NOMO-1 (cell line): ENCODE results near the gene GET4.
A peak's percentile ranks its signal among the peaks of the same experiment; 100 is the strongest.
"Not testable (repeated sequence)": the region's sequence is repeated elsewhere in the genome, so short reads cannot be mapped to it uniquely, and the experiment has no call there.

Source experiments
- DNase-seq, 2 experiments: peaks; one replicate each; lab custom pipeline; 2025; ENCODE audit not compliant: unreplicated experiment in 2 of 2; lab: John Stamatoyannopoulos, UW

The GET4 gene

DNA sequence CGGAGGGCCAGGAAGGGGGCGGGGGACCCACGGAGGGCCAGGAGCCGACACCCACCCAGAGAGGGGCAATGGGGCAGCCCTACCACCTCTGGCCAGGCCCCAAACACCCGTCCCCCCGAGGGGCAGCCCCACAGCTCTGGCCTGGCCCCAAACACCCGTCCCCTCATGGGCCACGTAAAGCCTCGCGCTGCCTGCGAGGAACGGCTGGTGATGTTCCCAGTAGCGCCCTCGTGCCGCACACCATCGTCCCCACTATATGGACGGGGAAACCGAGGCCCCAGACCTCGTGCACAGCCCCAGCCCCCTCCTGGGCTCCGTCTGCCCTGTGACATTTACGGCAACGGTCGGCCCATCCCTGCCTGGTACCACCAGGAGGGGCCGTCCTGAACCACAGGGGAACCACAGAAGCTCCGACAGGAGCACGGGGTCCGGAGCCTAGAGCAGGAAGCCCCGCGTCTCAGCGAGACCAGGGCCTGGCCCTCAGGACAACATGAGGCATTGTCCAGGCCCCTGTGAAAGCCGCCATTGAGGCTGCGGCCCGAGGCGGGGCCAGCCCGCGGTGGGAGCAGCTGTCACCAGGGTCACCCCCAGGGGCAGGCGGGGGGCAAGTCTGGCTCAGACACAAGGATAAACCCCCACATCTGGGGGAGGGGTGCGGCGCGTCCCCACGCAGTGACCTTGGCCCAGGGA lies 35.6 kb downstream of the GET4 start:
- no peak for DNase-seq

DNA sequence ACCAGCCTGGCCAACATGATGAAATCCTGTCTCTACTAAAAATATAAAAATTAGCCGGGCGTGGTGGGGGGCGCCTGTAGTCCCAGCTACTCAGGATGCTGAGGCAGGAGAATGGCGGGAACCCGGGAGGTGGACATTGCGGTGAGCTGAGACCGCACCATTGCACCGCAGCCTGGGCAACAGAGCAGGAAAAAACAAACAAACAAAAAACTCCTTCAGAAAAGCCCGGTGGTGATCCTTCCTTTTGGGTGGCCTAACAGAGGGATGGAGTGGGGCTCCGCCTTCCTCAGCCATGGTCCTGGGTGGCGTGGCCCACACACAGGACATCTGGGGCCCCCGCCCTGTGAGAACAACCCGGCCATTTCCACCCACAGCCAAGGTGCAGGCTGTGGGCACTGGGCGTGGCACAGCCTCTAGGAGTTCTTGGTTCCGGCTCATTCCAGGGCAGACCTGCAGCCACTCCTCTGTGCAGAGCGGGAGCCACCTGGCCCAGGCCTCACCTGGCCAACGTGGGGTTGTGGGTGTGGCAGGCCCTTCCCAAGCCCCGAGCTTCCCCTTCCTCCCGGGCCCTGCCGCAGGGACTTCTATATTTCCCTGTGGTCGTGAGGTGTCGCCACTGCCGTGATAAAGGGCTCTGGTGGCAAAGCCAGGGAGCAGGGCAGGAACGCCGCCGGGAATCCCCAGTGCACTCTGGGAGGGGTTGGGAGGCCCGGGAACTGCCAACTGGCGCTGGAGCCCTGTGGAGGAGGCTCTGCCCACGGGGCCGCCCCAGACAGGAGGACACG lies 37.6 kb downstream of the GET4 start:
- no peak for DNase-seq

DNA sequence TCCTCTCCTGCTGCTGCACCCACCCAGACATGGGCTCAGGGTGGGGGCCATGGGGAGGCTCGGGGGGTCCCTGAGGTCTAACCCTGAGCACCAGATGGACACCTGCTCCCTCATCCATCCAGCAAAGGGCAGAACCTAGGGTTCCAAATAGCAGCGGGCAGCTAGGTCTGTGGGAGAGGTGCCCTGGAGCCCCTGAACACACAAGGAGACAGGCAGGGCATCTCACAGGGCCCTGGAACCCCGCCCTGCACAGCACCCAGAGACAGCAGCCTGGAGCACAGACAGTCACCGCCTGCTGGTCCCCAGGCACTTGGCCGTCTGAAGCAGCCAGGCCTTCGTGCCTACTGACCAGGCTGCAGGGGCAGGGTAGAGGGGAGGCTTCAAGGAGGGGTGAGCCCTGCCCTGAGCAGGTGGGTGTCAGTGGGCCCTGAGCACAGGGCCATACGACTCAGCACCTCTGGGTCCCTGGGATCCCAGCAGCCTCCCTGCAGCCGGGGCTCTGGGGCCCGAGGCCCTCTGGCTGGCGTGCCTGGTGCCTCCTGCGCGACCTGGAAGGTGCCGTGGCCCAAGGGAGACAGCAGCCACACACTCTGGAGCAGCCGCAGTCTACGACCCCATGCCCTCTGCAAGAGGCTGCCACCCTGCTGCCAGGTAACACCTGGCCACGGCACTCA lies 38.3 kb downstream of the GET4 start:
- DNase-seq, result no peak

DNA sequence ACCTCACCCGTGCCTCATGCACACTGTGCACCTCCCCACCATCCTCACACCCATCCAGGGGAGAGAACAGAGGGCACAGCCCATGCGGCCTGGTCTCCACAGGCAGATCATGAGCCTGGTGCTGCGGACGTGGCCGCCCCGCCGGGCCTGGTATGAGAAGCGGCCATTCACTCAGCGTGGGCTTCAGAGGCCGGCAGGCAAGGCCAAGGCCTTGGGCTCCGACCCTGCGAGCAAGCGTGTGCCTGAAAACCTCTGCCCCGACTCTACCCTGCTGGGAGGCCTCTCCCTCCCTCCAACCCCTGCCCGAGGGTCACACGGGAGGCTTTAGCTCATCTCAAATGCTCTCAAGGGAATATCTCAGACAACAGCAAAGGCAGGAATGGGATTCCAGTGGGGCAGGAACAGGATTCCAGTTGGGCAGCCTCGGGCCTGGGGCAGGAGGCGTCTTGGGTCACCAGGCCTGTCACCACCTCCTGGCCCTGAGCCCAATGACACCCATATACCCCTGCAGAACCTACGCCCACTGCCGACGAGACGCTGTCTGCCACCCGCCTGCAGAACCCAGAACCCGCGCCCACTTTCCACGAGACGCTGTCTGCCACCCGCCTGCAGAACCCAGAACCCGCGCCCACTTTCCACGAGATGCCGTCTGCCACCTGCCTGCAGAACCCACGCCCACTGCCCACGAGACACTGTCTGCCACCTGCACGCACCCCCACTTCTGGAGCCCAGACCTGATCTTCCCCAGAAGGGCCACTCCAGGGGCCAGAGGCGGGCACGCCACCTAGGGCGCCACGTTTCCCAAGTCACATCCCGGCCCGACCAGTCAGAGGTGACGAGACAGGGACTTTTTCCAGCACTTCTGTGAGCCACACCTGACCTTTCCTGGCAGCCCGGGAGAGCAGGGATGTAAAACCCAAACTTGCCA lies 39.2 kb downstream of the GET4 start:
- no peak for DNase-seq

DNA sequence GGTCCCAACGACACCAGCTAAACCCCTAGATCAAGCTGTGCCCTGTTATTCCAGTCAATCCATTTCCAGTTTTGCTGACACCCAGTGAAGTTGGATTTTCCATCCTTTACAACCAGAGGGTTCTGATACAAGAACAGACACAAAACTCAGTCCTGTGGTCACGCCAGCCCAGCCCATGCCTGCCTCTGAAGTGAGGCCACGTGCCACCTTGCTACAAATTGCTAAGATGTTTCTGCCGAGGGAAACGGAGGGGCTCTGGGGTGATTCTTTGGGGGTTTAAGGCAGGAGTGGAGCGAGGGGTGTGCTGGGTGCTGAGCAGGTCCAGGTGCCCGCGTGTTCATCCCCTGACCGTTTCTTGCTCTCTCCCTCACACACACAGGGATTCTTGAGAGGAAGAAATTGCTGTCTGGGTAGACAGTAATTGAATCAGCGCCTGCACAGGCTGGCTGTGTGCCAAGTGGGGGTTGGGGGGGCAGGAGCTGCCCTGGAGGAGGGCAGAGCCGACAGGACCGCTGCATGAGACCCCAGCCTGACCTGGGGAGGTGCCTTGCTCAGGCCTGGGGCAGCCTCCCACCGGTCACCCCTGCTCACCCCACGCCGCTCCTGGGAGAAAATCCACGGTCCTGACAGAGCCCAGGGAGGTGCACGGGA lies 40.1 kb downstream of the GET4 start:
- DNase-seq, result no peak

DNA sequence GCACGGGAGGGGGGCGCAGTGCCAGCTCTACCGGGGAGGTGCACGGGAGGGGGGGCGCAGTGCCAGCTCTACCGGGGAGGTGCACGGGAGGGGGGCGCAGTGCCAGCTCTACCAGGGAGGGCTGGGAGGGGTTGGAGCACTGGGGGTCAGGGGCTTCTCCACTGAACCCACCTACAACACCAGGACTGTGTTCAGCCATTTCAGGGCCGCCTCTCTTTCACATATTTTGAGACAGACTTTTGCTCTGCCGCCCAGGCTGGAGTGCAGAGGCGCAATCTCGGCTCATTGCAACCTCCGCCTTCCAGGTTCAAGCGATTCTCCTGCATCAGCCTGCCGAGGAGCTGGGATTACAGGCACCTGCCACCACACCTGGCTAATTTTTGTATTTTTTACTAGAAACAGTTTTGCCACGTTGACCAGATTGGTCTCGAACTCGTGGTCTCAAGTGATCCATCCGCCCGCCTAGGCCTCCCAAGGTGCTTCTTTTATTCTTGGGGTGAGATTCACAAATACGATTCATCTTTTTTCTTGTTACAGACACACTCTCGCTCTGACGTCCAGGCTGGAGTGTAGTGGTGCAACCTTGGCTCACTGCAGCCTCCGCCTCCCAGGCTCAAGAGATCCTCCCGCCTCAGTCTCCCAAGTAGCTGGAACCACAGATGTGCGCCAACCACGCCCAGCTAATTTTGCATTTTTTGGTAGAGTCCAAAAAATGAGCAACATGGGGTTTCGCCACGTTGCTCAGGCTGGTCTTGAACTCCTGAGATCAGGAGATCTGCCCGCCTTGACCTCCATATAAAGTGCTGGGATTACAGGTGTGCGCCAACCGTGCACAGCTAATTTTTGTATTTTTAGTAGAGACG lies 41.1 kb downstream of the GET4 start:
- DNase-seq, result no peak

DNA sequence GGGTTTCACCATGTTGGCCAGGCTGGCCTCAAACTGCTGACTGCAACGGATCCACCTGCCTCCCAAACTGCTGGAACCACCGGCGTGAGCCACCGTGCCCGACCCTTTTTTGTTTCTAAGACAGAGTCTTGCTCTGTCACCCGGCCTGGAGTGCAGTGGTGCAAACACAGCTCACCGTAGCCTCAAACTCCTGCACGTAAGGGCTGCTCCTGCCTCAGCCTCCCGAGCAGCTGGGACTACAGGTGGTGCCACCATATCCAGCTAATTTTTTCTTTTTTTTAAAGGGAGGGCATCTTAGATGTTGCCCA lies 41.7 kb downstream of the GET4 start:
- DNase-seq, result no peak

DNA sequence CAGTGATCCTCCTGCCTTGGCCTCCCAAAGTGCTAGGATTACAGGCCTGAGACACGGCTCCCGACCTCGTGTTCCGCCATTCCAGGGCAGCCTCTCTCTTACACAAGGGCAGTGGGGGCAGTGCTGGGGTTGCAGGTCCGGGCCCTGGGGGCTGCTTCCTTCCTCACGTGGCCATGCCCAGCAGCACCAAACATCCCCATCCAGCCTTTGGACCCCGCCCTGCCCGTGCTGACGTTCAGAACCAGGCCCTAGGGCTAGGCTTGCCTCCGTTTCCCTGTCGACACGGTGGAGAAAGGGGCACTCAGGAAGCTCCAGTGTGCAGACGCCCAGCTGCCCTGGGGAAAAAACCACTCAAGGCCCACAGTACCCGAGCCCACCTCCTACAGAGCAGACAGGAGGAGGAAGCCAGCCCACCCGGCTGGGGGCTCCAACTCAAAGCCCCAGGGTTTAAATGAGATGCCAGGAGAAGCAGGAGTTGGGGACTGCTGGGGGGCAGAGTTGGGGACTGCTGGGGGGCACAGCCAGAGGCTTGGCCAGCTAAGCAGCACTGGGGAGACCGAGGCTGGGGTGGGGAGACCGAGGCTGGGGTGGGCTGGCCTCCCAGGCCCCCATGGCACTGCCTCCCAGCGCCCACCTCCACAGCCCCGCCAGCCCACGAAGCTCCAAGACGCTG lies 42.2 kb downstream of the GET4 start:
- DNase-seq, result no peak

DNA sequence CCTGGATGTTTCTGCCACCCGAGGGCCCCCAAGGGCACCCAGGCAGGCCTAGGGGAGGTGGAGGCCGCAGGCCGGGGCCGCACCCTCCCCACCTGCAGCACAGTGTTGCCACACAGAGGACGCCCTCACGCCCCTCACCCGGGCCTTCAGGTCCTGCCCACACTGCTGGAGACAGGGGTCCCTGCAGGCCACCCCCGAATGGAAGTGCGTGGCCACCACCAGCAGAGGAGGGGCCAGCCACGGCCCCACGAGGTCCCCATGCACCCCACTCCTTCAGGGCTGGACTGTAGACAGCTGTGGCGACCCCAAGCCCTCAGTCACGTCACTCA lies 42.7 kb downstream of the GET4 start:
- DNase-seq, result no peak

DNA sequence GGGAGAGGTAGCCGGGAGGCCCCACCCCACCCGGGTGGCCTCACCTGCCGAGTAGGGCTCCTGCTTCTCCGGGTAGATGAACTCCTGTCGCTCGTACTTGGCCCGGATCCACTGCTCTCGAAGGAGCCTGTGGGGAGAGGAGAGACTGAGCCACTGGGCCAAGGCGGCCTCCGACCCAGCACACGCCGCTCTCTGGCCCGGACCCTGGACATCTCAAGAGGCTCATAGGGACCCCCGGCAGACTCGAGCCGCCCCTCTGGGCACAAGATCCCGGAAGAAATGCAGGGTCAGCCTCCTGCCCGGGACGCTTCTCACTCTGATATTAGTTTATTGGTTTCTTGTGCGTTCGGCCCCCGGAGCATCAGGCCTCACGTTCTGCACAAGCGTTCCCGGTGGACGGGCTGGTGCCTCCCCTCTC lies 43.6 kb downstream of the GET4 start:
- no peak for DNase-seq

DNA sequence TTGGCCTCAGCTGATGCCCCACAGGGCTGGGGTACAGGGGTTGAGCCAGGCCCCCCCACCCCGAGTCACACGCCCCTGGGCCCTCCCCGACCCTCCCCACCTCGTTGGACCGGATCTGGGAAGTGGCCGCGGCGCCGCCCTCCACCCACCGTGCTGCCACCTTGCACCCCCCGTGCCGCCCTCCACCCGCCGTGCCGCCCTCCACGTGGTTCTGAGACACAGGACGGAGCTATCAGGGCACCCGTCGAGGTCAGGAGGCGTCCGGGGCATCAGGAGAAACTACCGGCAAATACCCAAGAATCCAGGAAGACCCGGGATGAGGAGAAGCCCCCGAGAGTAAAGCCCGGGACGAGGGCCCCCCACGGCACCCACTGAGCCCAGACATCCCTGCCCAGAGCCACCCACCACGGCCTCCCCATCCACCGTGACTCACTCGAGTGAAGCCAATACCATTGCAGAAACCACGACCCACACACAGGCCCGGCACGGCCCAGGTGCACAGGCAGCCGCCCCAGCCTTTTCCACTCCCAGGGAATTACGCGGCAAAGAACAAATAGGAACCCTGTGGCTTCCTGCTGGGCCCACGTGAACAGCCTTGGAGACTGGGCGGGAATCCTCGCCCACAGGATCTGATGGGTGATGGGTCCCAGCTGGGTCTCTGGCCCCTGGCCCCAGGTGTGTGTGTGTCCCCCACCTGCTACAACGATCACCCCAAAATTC lies 44.2 kb downstream of the GET4 start:
- no peak for DNase-seq

DNA sequence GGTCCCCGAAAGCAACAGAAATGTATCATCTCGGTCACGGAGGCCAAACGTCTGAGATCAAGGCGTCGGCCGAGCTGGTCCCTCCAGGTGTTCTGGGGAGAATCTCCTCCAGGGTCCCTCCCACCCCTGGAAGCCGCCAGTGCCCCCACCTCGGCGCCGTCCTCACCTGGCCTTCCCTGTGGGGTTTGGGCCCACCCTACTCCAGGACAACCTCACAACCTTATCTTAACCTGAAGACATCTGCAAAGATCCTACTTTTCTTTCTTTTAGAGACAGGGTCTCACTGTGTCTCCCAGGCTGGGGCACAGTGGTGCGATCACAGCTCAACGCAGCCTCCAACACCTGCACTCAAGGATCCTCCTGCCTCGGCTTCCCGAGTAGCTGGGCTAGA lies 44.7 kb downstream of the GET4 start:
- DNase-seq, result no peak

DNA sequence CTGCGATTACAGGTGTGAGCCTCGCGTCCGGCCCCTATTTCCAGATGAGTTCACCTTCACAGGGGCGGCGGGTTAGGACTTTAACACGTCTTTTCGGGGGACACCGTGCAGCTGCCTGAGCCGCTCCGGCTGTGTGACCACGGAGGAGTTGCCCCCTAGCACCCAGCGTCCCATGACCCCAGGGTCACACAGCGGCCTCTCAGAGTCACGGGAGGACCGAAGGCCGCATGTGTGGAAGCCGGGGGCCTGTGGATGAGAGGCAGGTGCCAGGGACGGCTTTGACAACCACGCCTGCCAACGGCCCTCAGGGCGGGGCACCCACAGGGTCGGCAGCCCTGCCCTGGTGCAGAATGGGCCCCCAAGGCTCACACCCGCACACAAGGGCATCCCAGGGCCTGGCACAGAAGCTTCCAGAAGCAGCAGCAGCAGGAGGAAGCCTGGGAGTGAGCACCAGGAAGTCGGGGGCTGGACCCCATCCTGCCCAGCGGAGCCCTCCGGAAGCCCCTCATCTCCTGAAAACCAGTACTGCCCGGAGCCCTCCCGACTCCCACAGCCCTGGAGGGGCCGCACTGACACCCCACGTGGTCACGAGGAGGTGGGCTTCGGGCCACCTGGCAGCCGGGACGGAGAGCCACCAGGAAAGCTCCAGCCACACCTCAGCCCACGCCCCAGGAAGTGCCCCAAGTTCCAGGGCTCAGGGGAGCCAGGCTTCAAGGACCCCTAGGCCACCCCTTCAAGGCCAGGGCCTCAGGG lies 45.4 kb downstream of the GET4 start:
- no peak for DNase-seq

DNA sequence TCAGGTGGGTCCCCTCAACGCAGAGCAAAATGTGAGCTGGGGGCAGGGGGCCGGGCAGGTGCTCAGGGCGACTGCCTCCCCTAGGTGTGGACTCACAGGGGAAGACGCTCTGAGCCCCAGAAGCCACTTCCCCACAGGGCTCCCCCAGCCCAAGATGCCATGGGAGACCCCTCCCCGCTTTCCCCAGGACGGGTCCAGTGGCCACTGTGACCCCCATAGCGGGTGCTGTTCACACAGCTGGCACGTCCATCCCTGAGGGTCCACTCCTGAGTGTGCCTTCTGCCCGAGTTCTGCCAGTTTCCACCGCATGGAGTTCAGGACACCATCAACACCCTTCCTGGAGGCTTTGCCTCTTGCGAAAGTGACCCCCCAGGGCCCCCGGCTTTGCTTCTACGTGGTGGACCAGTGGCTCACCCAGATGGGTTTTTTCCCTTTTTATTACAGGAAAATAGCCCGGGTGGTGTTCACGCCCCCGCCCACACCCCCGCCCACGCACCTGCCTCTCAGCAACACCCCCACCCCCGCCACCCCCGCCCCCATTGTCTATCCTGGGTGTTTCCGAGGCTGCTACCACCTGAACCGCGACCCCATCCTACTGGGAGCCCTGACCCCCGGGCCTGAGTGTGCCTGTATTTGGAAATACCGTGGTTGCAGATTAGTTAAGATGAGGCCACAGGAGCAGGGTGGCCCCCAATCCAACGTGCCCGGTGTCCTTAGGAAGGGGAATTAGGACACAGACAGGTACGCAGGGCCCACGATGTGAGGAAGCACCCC lies 46.2 kb downstream of the GET4 start:
- DNase-seq, result no peak

DNA sequence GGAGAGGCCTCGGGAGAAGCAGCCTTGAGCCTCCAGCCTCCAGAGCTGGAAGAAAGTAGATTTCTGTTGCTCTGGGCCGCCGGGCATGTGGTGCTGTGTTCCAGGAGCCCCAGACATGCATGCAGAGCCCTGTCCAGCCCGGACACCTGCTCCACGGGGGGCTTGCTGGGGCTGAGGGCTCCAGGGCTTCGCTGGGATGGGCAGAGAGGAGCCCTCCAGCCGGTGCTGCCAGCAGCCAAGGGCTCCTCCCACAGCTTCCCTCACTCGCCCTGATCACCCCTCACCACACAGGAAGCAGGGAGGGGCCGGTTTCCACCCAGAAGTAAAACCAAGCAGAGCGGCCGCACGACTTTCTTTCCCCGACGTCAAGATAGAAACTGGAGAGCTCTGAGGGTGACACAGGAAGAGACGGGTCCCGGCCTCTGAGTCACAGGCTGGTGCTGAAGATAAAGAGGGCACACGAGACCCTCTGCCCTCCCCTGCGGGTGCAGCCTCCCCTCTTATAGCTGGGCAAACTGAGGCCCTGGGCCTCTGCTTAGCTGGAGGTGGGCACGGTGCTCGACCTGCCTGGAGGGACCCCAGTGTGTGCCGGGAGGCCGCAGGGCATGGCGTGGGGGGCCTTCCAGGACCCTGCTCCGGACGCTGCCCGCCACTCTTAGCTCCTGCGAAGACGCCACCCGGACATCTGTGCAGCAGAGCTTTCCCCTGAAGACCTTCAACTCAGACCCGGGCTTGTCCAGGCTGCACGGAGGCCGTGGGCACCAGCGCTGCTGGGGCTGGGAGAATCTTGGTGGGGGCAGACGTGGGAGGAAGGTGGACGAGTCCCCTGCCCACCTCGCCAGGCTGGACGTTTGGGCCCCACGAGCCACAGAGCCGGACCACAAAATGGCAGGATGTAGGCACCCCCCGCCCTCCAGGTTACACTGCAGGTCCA lies 47.0 kb downstream of the GET4 start:
- DNase-seq, result peak; percentile 93 to 95

DNA sequence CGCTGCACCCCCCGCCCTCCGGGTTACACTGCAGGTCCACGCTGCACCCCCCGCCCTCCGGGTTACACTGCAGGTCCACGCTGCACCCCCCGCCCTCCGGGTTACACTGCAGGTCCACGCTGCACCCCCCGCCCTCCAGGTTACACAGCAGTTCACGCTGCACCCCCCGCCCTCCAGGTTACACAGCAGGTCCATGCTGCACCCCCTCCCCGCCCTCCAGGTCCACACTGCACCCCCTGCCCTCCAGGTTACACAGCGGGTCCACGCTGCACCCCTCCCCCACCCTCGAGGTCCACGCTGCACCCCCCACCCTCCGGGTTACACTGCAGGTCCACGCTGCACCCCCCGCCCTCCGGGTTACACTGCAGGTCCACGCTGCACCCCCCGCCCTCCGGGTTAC lies 47.7 kb downstream of the GET4 start:
- not testable (repeated sequence) for DNase-seq
